ENCODE measurements around the gene PRRT3. TPM values are rescaled to one million over a fixed set of nuclear protein-coding genes. Genes with fewer than 3 reads are reported as not detected.
"Not testable (repeated sequence)": the region's sequence is repeated elsewhere in the genome, so short reads cannot be mapped to it uniquely, and the experiment has no call there.

PRRT3 gene
- total RNA-seq, 4 donors from 2014 or later: 1.1 to 2.8 (median 1.3) TPM

DNA sequence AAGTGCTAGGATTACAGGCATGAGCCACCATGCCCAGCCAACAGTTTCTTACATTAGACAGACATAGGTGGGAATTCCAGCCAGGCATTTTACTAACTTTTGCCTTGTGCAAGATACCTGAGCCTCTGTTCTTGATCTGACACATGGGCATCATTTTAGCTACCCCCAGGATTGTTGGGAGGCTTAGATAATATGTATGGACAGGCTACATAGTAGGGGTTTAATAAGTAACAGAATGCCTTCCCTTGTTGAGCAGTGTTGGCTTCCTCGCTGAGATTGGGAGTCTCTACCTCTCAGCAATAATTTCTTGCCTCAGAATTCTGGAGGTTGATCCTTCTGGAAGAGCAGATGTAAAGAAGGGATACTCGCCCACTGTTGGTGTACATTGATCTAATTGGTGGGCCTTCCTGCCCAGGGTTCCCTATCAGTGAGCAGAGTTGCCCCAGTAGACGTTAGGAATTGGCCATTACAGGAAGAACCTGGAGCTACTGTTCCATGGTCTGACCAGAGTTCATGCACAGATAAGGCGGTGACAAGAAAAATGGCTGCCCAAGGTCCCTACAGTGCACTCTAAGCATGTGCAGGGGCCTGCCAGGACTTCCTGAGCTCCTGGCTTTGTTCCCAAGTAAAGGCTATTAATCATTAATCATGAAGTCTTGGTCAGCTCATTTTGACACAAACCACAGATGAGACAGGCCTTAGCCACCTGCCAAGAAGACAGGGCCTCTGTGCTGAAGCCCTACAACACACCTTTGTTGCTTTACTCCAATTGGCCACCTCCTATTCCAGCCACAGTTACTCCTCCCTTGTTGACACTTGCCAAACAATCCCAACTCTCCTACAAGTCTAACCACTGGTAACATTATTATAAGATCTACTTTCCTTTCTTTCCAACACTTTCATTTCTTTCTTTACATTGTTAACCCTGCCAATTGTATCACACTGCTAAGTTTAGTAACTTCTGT is 54.5 kb downstream of the PRRT3 start:
- ATAC-seq (ENCODE audit: low FRiP score) (no peak), DNase-seq (ENCODE audit: low spot score) (no peak)
- TF ChIP-seq, protein P1, sequence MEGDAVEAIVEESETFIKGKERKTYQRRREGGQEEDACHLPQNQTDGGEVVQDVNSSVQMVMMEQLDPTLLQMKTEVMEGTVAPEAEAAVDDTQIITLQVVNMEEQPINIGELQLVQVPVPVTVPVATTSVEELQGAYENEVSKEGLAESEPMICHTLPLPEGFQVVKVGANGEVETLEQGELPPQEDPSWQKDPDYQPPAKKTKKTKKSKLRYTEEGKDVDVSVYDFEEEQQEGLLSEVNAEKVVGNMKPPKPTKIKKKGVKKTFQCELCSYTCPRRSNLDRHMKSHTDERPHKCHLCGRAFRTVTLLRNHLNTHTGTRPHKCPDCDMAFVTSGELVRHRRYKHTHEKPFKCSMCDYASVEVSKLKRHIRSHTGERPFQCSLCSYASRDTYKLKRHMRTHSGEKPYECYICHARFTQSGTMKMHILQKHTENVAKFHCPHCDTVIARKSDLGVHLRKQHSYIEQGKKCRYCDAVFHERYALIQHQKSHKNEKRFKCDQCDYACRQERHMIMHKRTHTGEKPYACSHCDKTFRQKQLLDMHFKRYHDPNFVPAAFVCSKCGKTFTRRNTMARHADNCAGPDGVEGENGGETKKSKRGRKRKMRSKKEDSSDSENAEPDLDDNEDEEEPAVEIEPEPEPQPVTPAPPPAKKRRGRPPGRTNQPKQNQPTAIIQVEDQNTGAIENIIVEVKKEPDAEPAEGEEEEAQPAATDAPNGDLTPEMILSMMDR (IDR thresholded peaks at IDR 0.05): no peak

DNA sequence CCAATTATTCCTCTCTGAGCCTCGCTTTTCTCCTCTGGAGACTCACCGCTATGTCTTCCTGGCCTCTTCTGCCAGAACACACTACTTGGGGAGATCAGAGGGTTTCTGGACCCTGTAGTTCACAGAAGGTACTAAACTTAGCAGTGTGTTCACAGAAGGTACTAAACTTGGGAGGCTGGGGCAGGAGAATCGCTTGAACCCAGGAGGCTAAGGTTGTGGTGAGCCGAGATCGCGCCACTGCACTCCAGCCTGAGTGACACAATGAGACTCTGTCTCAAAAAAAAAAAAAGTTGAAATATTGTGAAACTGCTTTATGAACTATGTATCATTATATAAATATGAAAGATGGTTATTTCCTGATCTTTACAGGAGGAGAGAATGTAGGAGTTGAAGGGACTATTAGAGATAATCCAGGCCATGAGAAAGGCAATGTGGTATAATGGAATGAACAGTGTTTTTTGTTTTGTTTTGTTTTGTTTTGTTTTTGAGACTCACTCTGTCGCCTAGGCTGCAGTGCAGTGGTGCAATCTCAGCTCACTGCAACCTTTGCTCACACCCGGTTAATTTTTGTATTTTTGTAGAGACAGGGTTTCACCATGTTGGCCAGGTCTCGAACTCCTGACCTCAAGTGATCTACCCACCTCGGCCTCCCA is 55.3 kb downstream of the PRRT3 start:
- peak; percentile 35 for ATAC-seq (ENCODE audit: low FRiP score)
- DNase-seq (ENCODE audit: low spot score): not testable (repeated sequence)

DNA sequence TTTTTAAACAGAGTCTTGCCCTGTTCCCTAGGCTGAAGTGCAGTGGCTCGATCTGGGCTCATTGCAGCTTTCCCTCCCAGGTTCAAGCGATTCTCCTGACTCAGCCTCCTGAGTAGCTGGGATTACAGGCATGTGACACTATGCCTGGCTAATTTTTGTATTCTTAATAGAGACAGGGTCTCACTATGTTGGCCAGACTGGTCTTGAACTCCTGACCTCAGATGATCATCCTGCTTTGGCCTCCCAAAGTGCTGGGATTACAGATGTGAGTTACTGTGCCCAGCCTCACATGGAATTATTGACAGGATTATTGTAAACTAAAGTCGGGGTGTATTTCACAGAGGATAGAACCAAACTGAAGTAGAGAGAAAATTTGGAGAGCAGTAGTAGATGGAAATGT is 56.5 kb downstream of the PRRT3 start:
- not testable (repeated sequence) for ATAC-seq (ENCODE audit: low FRiP score)

More for the DNA sequence above, 56.5 kb downstream of the PRRT3 start:
- not testable (repeated sequence) for DNase-seq (ENCODE audit: low spot score)

Small RNA genes lying within 50 kb of the gene (small RNA-seq; reads per million reads assigned to genes)
- not detected for gene CYCSP10
- gene RNU6-882P: not detected

Other genes starting within 250 kb of the PRRT3 start
- gene CPNE9, start 248.6 kb downstream of the PRRT3 start, total RNA-seq: not detected
- 10 to 100 TPM; 15.6 to 35.7 (median 17.8) TPM for gene BRPF1, start 220.7 kb downstream of the PRRT3 start, total RNA-seq
- gene OGG1, start 202.5 kb downstream of the PRRT3 start, total RNA-seq: 10 to 100 TPM; 15.6 to 27.1 (median 19.5) TPM
- 100 to 1,000 TPM in 1 of 4 donors, 10 to 100 TPM in 3; 50.9 to 180 (median 77.6) TPM for gene CAMK1, start 182.5 kb downstream of the PRRT3 start, total RNA-seq
- 10 to 100 TPM; 45.0 to 61.1 (median 52.2) TPM for gene TADA3, start 159.9 kb downstream of the PRRT3 start, total RNA-seq
- 100 to 1,000 TPM in 3 of 4 donors, 10 to 100 TPM in 1; 99.0 to 141 (median 122) TPM for gene ARPC4, start 159.3 kb downstream of the PRRT3 start, total RNA-seq
- 10 to 100 TPM; 40.4 to 91.1 (median 54.7) TPM for gene TTLL3, start 142.1 kb downstream of the PRRT3 start, total RNA-seq
- gene RPUSD3, start 108.4 kb downstream of the PRRT3 start, total RNA-seq: 10 to 100 TPM; 18.4 to 44.9 (median 35.4) TPM
- gene CIDEC, start 72.2 kb downstream of the PRRT3 start, total RNA-seq: 1,000 to 10,000 TPM in 1 of 4 donors, 100 to 1,000 TPM in 3; 318 to 1,481 (median 713) TPM
- gene JAGN1, start 61.8 kb downstream of the PRRT3 start, total RNA-seq: 10 to 100 TPM; 50.4 to 91.0 (median 75.6) TPM
- gene IL17RE, start 49.6 kb downstream of the PRRT3 start, total RNA-seq: 10 to 100 TPM in 2 of 4 donors, 1 to 10 TPM in 2; 7.7 to 13.8 (median 10.3) TPM
- gene IL17RC, start 35.3 kb downstream of the PRRT3 start, total RNA-seq: 10 to 100 TPM; 53.4 to 97.6 (median 58.2) TPM
- 10 to 100 TPM; 26.8 to 52.3 (median 38.4) TPM for gene CRELD1, start 18.6 kb downstream of the PRRT3 start, total RNA-seq
- 100 to 1,000 TPM in 1 of 4 donors, 10 to 100 TPM in 3; 50.8 to 116 (median 71.5) TPM for gene EMC3, start 34.4 kb upstream of the PRRT3 start, total RNA-seq
- gene FANCD2, start 74.0 kb upstream of the PRRT3 start, total RNA-seq: 1 to 10 TPM; 1.7 to 3.5 (median 3.3) TPM
- gene FANCD2OS, start 155.8 kb upstream of the PRRT3 start, total RNA-seq: not detected
- 100 to 1,000 TPM in 1 of 4 donors, 10 to 100 TPM in 3; 88.3 to 133 (median 93.7) TPM for gene BRK1, start 163.3 kb upstream of the PRRT3 start, total RNA-seq
- gene VHL, start 189.4 kb upstream of the PRRT3 start, total RNA-seq: 10 to 100 TPM; 27.4 to 39.3 (median 35.2) TPM
- gene IRAK2, start 212.5 kb upstream of the PRRT3 start, total RNA-seq: 10 to 100 TPM in 1 of 4 donors, 1 to 10 TPM in 3; 6.1 to 23.8 (median 7.6) TPM

Data from omental fat pad (tissue), 4 donors.